Stimulated activated CD4-positive, alpha-beta T cell treated with anti-CD3 and anti-CD28 coated beads, Interleukin-4, amount 100 ng/mL, for 4 hours (primary cell): ENCODE measurements around the gene CRELD2.

ENCODE experiments used
- DNase-seq, 2 experiments: peaks; one replicate each; pipeline ENCODE4 v3.0.0-alpha.2; 2020

Gene CRELD2

GRCh38 chr22:49948116-49948957 is 29.9 kb downstream of the CRELD2 start:
- no peak for DNase-seq

GRCh38 chr22:49948958-49949913 is 30.8 kb downstream of the CRELD2 start:
- no peak for DNase-seq

GRCh38 chr22:49949914-49950292 is 31.5 kb downstream of the CRELD2 start:
- DNase-seq, result no peak

- no peak for DNase-seq
These were observed 32.1 kb downstream of the CRELD2 start for GRCh38 chr22:49950396-49950994.

- no peak for DNase-seq
These were observed 32.7 kb downstream of the CRELD2 start for GRCh38 chr22:49951000-49951677.

GRCh38 chr22:49951678-49951985 is 33.2 kb downstream of the CRELD2 start:
- DNase-seq, result no peak

- DNase-seq, result no peak
These were observed 33.8 kb downstream of the CRELD2 start for GRCh38 chr22:49951986-49952896.

- no peak for DNase-seq
These were observed 34.7 kb downstream of the CRELD2 start for GRCh38 chr22:49953027-49953679.

GRCh38 chr22:49953680-49954344 is 35.4 kb downstream of the CRELD2 start:
- no peak for DNase-seq

- no peak for DNase-seq
These were observed 35.9 kb downstream of the CRELD2 start for GRCh38 chr22:49954354-49954753.

GRCh38 chr22:49954991-49955580 is 36.7 kb downstream of the CRELD2 start:
- no peak for DNase-seq

GRCh38 chr22:49955581-49956417 is 37.4 kb downstream of the CRELD2 start:
- no peak for DNase-seq

GRCh38 chr22:49956418-49956770 is 38.0 kb downstream of the CRELD2 start:
- no peak for DNase-seq

GRCh38 chr22:49956914-49957825 is 38.7 kb downstream of the CRELD2 start:
- no peak for DNase-seq

- no peak for DNase-seq
These were observed 39.5 kb downstream of the CRELD2 start for GRCh38 chr22:49957826-49958365.

GRCh38 chr22:49958366-49958921 is 40.0 kb downstream of the CRELD2 start:
- no peak for DNase-seq

- DNase-seq, result no peak
These were observed 40.7 kb downstream of the CRELD2 start for GRCh38 chr22:49958931-49959781.
